Epidermal melanocyte (primary cell): ENCODE data around the gene PBX4.
A peak's percentile ranks its signal among the peaks of the same experiment; 100 is the strongest.

Experiments used
- DNase-seq: peaks from one replicate; pipeline ENCODE4 v3.0.0; 2011; ENCODE audit warnings: low spot score; ENCODE audit not compliant: insufficient read length

Gene PBX4

GRCh38 chr19:19592690-19593089 is 25.8 kb downstream of the PBX4 start:
- DNase-seq = no peak

GRCh38 chr19:19591133-19591825 is 27.2 kb downstream of the PBX4 start:
- peak; percentile 82 for DNase-seq

- no peak for DNase-seq
Measured at GRCh38 chr19:19588546-19588945, 29.9 kb downstream of the PBX4 start.

- no peak for DNase-seq
Measured at GRCh38 chr19:19587771-19588170, 30.7 kb downstream of the PBX4 start.

GRCh38 chr19:19584356-19584755 is 34.1 kb downstream of the PBX4 start:
- DNase-seq = no peak

- no peak for DNase-seq
Measured at GRCh38 chr19:19582471-19582870, 36.0 kb downstream of the PBX4 start.

GRCh38 chr19:19581391-19581790 is 37.1 kb downstream of the PBX4 start:
- DNase-seq = no peak

- no peak for DNase-seq
Measured at GRCh38 chr19:19580418-19580817, 38.1 kb downstream of the PBX4 start.

- DNase-seq = no peak
Measured at GRCh38 chr19:19579533-19580361, 38.7 kb downstream of the PBX4 start.

- no peak for DNase-seq
Measured at GRCh38 chr19:19578252-19578651, 40.2 kb downstream of the PBX4 start.

GRCh38 chr19:19575411-19575810 is 43.1 kb downstream of the PBX4 start:
- DNase-seq = no peak

- no peak for DNase-seq
Measured at GRCh38 chr19:19571071-19571786, 47.3 kb downstream of the PBX4 start.

- DNase-seq = no peak
Measured at GRCh38 chr19:19570571-19570970, 47.9 kb downstream of the PBX4 start.

GRCh38 chr19:19568802-19569756 is 49.4 kb downstream of the PBX4 start:
- no peak for DNase-seq

GRCh38 chr19:19567391-19567790 is 51.1 kb downstream of the PBX4 start:
- peak; percentile 5 for DNase-seq

- no peak for DNase-seq
Measured at GRCh38 chr19:19566306-19566705, 52.2 kb downstream of the PBX4 start.

GRCh38 chr19:19563348-19563848 is 55.1 kb downstream of the PBX4 start:
- no peak for DNase-seq

GRCh38 chr19:19562665-19563347 is 55.7 kb downstream of the PBX4 start:
- DNase-seq = no peak

- DNase-seq = no peak
Measured at GRCh38 chr19:19561946-19562664, 56.4 kb downstream of the PBX4 start.

- DNase-seq = no peak
Measured at GRCh38 chr19:19559931-19560330, 58.6 kb downstream of the PBX4 start.
